ENCODE results near the gene CYP2B6. TPM values are rescaled to one million over a fixed set of nuclear protein-coding genes. Genes with fewer than 3 reads are reported as not detected.
"Not testable (repeated sequence)": the region's sequence is repeated elsewhere in the genome, so short reads cannot be mapped to it uniquely, and the experiment has no call there.

Gene CYP2B6
- not detected for total RNA-seq

GRCh38 chr19:40990972-40991381 lies at the start of gene CYP2B6:
TSS of gene CYP2B6 (plus strand) at chr19:40991282. CDS start at chr19:40991306, 24 bp downstream.
- ATAC-seq, result no peak

- ATAC-seq, result no peak
These were observed 49.4 kb upstream of the CYP2B6 start for GRCh38 chr19:40941481-40942219.

GRCh38 chr19:40945645-40946044 lies 45.4 kb upstream of the CYP2B6 start:
- no peak for ATAC-seq

- no peak for ATAC-seq
These were observed 44.0 kb upstream of the CYP2B6 start for GRCh38 chr19:40947114-40947513.

GRCh38 chr19:40947573-40947972 lies 43.5 kb upstream of the CYP2B6 start:
- no peak for ATAC-seq

- no peak for ATAC-seq
These were observed 42.3 kb upstream of the CYP2B6 start for GRCh38 chr19:40948580-40949299.

GRCh38 chr19:40954573-40954972 lies 36.5 kb upstream of the CYP2B6 start:
- ATAC-seq, result no peak

GRCh38 chr19:40959338-40959737 lies 31.7 kb upstream of the CYP2B6 start:
- no peak for ATAC-seq

- ATAC-seq, result no peak
These were observed 30.9 kb upstream of the CYP2B6 start for GRCh38 chr19:40960062-40960685.

GRCh38 chr19:40960780-40961179 lies 30.3 kb upstream of the CYP2B6 start:
- no peak for ATAC-seq

GRCh38 chr19:40962460-40962961 lies 28.6 kb upstream of the CYP2B6 start:
- no peak for ATAC-seq

GRCh38 chr19:40964361-40964760 lies 26.7 kb upstream of the CYP2B6 start:
- ATAC-seq, result not testable (repeated sequence)

GRCh38 chr19:40965351-40965750 lies 25.7 kb upstream of the CYP2B6 start:
- not testable (repeated sequence) for ATAC-seq

- ATAC-seq, result not testable (repeated sequence)
These were observed 24.5 kb upstream of the CYP2B6 start for GRCh38 chr19:40966591-40966990.

GRCh38 chr19:40968065-40968464 lies 23.0 kb upstream of the CYP2B6 start:
- not testable (repeated sequence) for ATAC-seq

- not testable (repeated sequence) for ATAC-seq
These were observed 21.4 kb upstream of the CYP2B6 start for GRCh38 chr19:40969721-40970120.

- ATAC-seq, result not testable (repeated sequence)
These were observed 20.4 kb upstream of the CYP2B6 start for GRCh38 chr19:40970396-40971345.

GRCh38 chr19:40974633-40975037 lies 16.4 kb upstream of the CYP2B6 start:
- ATAC-seq, result peak; percentile 71

GRCh38 chr19:40976134-40976533 lies 14.9 kb upstream of the CYP2B6 start:
- ATAC-seq, result no peak

GRCh38 chr19:40976724-40977123 lies 14.4 kb upstream of the CYP2B6 start:
- no peak for ATAC-seq

GRCh38 chr19:40979759-40980158 lies 11.3 kb upstream of the CYP2B6 start:
- not testable (repeated sequence) for ATAC-seq
